ENCODE data around the gene PTPRT. TPM values are rescaled to one million over a fixed set of nuclear protein-coding genes. Genes with fewer than 3 reads are reported as not detected.

PTPRT gene
- total RNA-seq, 1 experiment from 2014 or later, result not detected

GRCh38 chr20:42981253-42981652 is 208.5 kb downstream of the PTPRT start:
- H3K27ac ChIP-seq (ENCODE audit: low read length), result no peak overlapping the region
- no peaks in the 10 kb centered on the region for H3K9me3 ChIP-seq (ENCODE audit: control insufficient read depth, insufficient read depth, low read depth, low read length)
- DNase-seq (ENCODE audit: low read depth, low spot score), result no peak
- peaks cover 6% of the 10 kb centered on the region; the same call in 1 of the 2 replicates for H3K27me3 ChIP-seq (ENCODE audit: control insufficient read depth, insufficient read depth, low read length)
- TF ChIP-seq TCF7L2 (IDR thresholded peaks at IDR 0.05; ENCODE audit: low read depth, low read length), result no peak
- TF ChIP-seq SIN3A (IDR thresholded peaks at IDR 0.05; ENCODE audit: borderline replicate concordance, insufficient read depth, low read depth, low read length), result no peak
- no peak for TF ChIP-seq POLR2AphosphoS5 (IDR thresholded peaks at IDR 0.05; ENCODE audit: low read depth, low read length)
- no peak for TF ChIP-seq CTCF (IDR thresholded peaks at IDR 0.05)
- TF ChIP-seq REST (IDR thresholded peaks at IDR 0.05; ENCODE audit: insufficient read depth in 1 of 2, low read depth in 2 of 2, low read length in 1 of 2), result no peak
- H3K4me3 ChIP-seq (ENCODE audit: low read depth in 2 of 2, low read length in 2 of 2), result no peak overlapping the region
- intact Hi-C loops (cut with micrococcal nuclease; ENCODE audit: unreplicated experiment) (no loop called here), in situ Hi-C loops (cut with HindIII; ENCODE audit: low pct_unique_long_range_greater_than_20kb, low sequenced_read_pairs) (no loop called here)
- no TSS peak for BruUV-seq (replicated peaks)
- ATAC-seq, result no peak
- H3K36me3 ChIP-seq (ENCODE audit: control insufficient read depth, insufficient read depth, low read length), result no peaks in the 10 kb centered on the region
- ChIA-PET POLR2A (no interaction called here), CTCF (no interaction called here)
- H3K4me1 ChIP-seq (ENCODE audit: control insufficient read depth, insufficient read depth, low read length), result no peaks in the 10 kb centered on the region

GRCh38 chr20:42979720-42980119 is 210.0 kb downstream of the PTPRT start:
- no peaks in the 10 kb centered on the region for H3K9me3 ChIP-seq (ENCODE audit: control insufficient read depth, insufficient read depth, low read depth, low read length)
- ATAC-seq (no peak), DNase-seq (ENCODE audit: low read depth, low spot score) (no peak)
- H3K27me3 ChIP-seq (ENCODE audit: control insufficient read depth, insufficient read depth, low read length), result peaks cover 6% of the 10 kb centered on the region; the same call in 1 of the 2 replicates
- intact Hi-C loops (cut with micrococcal nuclease; ENCODE audit: unreplicated experiment) (no loop called here), in situ Hi-C loops (cut with HindIII; ENCODE audit: low pct_unique_long_range_greater_than_20kb, low sequenced_read_pairs) (no loop called here)
- no peak overlapping the region for H3K4me3 ChIP-seq (ENCODE audit: low read depth in 2 of 2, low read length in 2 of 2)
- BruUV-seq (replicated peaks), result no TSS peak
- TF ChIP-seq POLR2AphosphoS5 (IDR thresholded peaks at IDR 0.05; ENCODE audit: low read depth, low read length) (no peak), REST (IDR thresholded peaks at IDR 0.05; ENCODE audit: insufficient read depth in 1 of 2, low read depth in 2 of 2, low read length in 1 of 2) (no peak), SIN3A (IDR thresholded peaks at IDR 0.05; ENCODE audit: borderline replicate concordance, insufficient read depth, low read depth, low read length) (no peak), CTCF (IDR thresholded peaks at IDR 0.05) (no peak), TCF7L2 (IDR thresholded peaks at IDR 0.05; ENCODE audit: low read depth, low read length) (no peak)
- ChIA-PET POLR2A (interaction anchor here (0.7 kb wide), 1 partner anchor 30 kb away, joined by 3 read pairs; no protein-coding TSS in a partner anchor), CTCF (no interaction called here)
- H3K36me3 ChIP-seq (ENCODE audit: control insufficient read depth, insufficient read depth, low read length), result no peaks in the 10 kb centered on the region
- H3K27ac ChIP-seq (ENCODE audit: low read length), result no peak overlapping the region
- H3K4me1 ChIP-seq (ENCODE audit: control insufficient read depth, insufficient read depth, low read length), result no peaks in the 10 kb centered on the region

All from Panc1 (cell line).